Stimulated activated memory B cell treated with anti-CD40 and anti-IgM and Interleukin-4, amounts not matched to agents 10 μg/mL and 1 μg/mL and 100 μg/mL, for 72 hours (primary cell): Measurements from ENCODE around the gene CCK.

Experiments
- ATAC-seq: fragments of 150-1000 bp; cut with Tn5 transposase; 2 replicates; pipeline ENCODE4 v1.10.0; 2021
- H3K27ac Mint-ChIP-seq: one replicate; pipeline ENCODE4 v1.8.0; 2022; ENCODE audit warnings: mild to moderate bottlenecking, mixed read lengths
- H3K27me3 Mint-ChIP-seq: one replicate; pipeline ENCODE4 v1.8.0; 2022; ENCODE audit warnings: mixed read lengths
- H3K36me3 Mint-ChIP-seq: one replicate; pipeline ENCODE4 v1.8.0; 2022; ENCODE audit warnings: mixed read lengths
- H3K4me1 Mint-ChIP-seq: one replicate; pipeline ENCODE4 v1.8.0; 2022; ENCODE audit warnings: mixed read lengths
- H3K4me3 Mint-ChIP-seq: one replicate; pipeline ENCODE4 v1.8.0; 2022; ENCODE audit warnings: mild to moderate bottlenecking, moderate library complexity, mixed read lengths
- H3K9me3 Mint-ChIP-seq: one replicate; pipeline ENCODE4 v1.8.0; 2022; ENCODE audit warnings: mixed read lengths

The CCK gene

DNA sequence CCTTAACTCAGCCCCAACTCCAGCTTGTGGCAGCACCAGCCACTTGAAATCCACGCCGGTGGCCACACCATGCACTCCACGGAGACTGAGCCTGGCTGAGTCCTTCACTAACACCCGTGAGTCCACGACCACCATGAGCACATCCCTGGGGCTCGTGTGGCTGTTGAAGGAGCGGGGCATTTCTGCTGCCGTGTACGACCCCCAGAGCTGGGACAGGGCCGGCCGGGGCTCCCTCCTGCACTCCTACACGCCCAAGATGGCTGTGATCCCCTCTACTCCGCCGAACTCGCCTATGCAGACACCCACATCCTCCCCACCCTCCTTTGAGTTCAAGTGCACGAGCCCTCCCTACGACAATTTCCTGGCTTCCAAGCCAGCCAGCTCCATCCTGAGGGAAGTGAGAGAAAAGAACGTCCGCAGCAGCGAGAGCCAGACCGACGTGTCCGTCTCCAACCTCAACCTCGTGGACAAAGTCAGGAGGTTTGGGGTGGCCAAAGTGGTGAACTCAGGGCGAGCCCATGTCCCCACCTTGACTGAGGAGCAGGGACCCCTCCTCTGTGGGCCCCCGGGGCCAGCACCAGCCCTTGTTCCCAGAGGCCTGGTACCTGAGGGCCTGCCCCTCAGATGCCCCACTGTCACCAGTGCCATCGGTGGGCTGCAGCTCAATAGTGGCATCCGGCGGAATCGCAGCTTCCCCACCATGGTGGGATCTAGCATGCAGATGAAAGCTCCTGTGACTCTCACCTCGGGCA lies 42.9 kb downstream of the CCK start:
- no peaks in the 10 kb centered on the region for H3K27me3 Mint-ChIP-seq
- H3K4me3 Mint-ChIP-seq, result no peak overlapping the region
- H3K27ac Mint-ChIP-seq, result no peak overlapping the region
- H3K9me3 Mint-ChIP-seq, result no peaks in the 10 kb centered on the region
- H3K36me3 Mint-ChIP-seq, result peaks cover 72% of the 10 kb centered on the region
- peaks cover 7% of the 10 kb centered on the region for H3K4me1 Mint-ChIP-seq
- ATAC-seq, result no peak

DNA sequence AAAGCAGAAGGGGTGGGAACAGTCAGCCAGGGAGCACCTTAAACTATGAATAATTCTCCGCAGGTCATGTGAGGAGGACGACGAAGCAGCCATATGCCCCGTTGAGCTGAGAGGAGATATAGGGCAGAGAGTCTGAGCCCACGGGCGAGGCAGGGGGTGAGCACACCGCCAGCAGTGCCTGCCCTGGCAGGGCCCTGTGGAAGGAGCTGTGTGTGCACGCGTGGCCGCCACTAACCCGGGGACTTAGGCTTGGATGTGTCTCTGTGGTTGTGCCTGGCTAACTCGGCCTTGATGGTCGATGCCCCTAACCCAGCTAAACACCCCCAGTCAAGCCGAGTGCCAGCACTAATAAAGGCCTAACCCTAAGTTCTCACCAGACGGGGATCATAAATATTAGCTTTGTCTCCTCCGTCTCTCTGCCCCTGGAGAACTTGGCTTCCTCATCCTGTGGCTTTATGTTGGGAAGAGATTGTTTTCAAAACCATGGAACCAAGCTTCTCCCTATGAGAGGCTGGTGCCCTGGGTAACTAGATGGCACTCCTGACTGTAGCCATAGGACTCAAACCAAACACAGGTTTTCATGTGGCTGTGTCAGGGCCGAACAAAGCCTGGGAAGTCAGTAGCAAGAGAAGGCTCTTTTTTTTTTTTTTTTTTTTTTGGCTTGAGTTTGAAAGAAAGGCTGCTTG lies 45.4 kb downstream of the CCK start:
- peaks cover 80% of the 10 kb centered on the region for H3K36me3 Mint-ChIP-seq
- no peak overlapping the region for H3K27ac Mint-ChIP-seq
- no peaks in the 10 kb centered on the region for H3K27me3 Mint-ChIP-seq
- H3K4me3 Mint-ChIP-seq, result no peak overlapping the region
- no peaks in the 10 kb centered on the region for H3K9me3 Mint-ChIP-seq
- ATAC-seq, result no peak
- H3K4me1 Mint-ChIP-seq, result peaks cover 14% of the 10 kb centered on the region

DNA sequence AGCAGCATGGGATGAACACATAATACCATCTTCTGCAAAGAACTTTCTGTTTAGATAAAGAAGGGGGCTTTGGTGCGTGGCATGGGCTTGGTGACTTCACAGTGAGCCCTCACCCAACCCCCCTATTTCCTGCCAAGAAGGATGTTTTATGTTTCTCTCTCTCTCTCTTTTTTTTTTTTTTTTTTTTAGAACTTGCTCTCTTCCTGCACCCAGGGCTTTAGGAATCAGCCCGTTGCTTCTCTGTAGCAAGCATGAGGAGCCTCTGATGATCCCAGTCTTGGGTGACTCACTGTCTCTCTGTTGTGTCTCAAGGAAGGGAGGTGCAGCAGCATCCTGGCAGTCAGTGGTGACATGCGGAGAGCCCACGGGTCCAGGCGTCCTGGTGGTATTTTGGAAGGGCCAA lies 49.1 kb downstream of the CCK start:
- peaks cover 38% of the 10 kb centered on the region for H3K4me1 Mint-ChIP-seq
- ATAC-seq, result no peak
- no peak overlapping the region for H3K27ac Mint-ChIP-seq
- H3K4me3 Mint-ChIP-seq, result no peak overlapping the region
- no peaks in the 10 kb centered on the region for H3K27me3 Mint-ChIP-seq
- peaks cover 78% of the 10 kb centered on the region for H3K36me3 Mint-ChIP-seq
- H3K9me3 Mint-ChIP-seq, result no peaks in the 10 kb centered on the region

DNA sequence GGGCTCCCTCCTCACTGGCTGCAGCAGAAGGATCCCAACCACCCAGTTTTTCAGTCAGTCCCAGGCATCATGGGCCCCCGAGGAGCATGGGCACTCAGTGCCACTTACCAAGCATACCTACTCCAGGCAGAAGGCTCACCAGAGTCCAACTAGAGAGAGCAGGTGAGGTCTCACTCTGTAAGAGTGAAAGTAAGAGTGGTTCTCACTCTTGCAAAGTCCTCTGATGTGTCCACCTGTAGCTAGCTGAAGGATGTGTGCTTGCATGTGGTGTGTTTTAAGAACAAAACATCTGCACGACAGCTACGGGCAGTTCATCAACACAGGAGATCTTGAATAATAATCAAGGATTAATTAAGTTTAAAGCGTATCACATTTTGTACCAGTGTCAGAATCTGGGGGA lies 49.7 kb downstream of the CCK start:
- Mint-ChIP-seq H3K27ac (no peak overlapping the region), H3K4me1 (peaks cover 44% of the 10 kb centered on the region), H3K27me3 (no peaks in the 10 kb centered on the region), H3K9me3 (no peaks in the 10 kb centered on the region), H3K36me3 (peaks cover 78% of the 10 kb centered on the region), H3K4me3 (no peak overlapping the region)
- ATAC-seq, result no peak

DNA sequence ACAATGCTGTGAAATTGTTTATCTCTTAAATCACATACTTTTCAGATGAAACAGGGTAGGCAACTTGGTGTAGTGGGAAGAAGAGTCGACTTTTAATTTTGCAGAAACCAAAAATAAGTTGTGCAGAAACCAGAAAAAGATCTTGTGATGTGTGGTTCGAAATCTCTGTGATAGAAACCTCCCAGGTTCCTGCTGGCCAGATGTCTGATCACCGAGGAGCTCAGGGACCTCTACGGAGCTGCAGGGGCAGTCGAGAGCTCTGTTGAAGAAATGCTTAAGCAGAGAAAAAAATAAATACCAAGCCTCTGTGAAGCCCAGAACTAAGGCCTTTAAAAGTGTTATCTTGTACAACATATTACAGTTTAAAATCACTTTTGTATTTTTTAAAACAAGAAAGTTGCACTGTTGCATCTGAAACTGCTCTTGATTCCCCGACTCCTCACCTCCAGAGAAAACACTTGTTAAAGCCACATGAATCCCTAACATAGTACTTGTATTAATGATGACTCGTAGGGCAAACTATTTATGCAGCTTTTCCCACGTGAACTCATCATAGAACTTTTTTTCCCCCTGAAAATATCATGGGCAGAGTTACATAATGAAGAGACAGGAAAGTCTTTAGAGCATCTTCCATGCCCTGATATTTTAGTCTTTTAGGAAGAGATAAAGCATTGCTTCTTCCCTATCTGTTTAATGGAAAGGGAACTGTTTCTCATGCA lies 51.3 kb downstream of the CCK start:
- Mint-ChIP-seq H3K27ac (peak overlapping the region; percentile 69), H3K4me3 (no peak overlapping the region), H3K36me3 (peaks cover 77% of the 10 kb centered on the region), H3K27me3 (no peaks in the 10 kb centered on the region), H3K4me1 (peaks cover 44% of the 10 kb centered on the region), H3K9me3 (no peaks in the 10 kb centered on the region)
- ATAC-seq, result no peak

DNA sequence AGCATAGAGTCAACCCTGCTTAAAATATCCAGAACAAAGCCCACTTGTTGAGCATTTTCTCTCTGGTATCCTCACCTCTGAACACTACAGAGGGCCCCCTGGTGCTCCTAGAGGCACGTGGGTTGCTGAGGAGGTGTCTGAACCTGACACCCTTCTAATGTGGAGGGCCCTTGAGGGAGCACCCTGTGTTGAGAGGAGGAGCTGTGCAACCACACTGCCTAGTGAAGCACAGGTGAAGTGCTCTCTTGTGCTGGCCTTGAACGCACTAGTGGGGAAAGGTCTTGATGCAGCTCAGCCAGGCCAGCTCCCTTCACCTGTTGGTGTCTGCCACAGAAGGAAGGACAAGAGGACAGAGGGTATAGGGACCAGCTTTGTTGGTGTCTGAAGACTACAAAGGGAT lies 51.9 kb downstream of the CCK start:
- Mint-ChIP-seq H3K4me1 (peaks cover 44% of the 10 kb centered on the region), H3K27ac (peak overlapping the region; percentile 69), H3K27me3 (no peaks in the 10 kb centered on the region), H3K4me3 (no peak overlapping the region), H3K9me3 (no peaks in the 10 kb centered on the region), H3K36me3 (peaks cover 83% of the 10 kb centered on the region)
- ATAC-seq, result no peak

DNA sequence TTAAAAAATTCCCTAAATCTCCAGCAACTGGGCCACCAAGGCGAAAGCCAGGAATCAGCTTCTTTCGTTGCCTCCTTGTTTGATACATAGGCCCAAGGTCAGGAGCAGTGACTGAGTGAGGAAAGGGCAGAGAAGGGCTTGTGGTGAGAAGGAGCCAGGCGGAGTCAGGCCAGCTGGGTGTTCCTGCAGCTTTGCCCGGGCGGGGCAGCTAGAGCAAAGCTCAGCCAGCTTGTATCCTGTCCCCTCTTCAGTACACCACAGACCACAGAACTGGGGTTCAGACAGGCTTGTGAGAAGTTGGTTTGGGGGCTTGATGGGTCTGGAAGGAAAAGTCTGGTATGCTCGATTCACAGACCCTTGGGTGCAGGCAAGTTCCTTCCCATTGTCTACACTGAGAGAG lies 52.6 kb downstream of the CCK start:
- Mint-ChIP-seq H3K9me3 (no peaks in the 10 kb centered on the region), H3K27me3 (no peaks in the 10 kb centered on the region), H3K4me1 (peaks cover 44% of the 10 kb centered on the region), H3K27ac (peak overlapping the region; percentile 69), H3K4me3 (no peak overlapping the region), H3K36me3 (peaks cover 90% of the 10 kb centered on the region)
- ATAC-seq, result no peak

DNA sequence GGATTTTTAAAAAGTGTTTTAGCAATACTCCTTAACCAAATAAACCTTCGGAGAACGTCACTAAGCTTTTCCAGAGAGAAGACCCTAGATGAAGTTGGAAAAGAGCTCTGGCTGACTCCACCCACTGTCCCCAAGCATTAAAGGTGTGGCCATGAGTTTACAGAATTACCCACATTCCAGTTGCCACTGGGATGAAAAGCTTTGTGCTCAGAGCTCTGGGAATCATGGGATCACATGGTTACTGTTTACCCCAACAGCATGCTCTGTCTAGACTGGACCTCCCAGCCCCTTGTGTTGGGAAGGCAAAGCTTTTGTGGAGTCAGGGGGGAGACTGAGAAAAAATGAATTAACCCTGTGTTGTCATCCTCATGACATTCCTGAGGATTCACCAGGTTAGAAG lies 55.3 kb downstream of the CCK start:
- Mint-ChIP-seq H3K4me3 (no peak overlapping the region), H3K9me3 (no peaks in the 10 kb centered on the region), H3K36me3 (peaks cover 71% of the 10 kb centered on the region), H3K4me1 (peaks cover 30% of the 10 kb centered on the region), H3K27ac (no peak overlapping the region), H3K27me3 (no peaks in the 10 kb centered on the region)
- no peak for ATAC-seq

DNA sequence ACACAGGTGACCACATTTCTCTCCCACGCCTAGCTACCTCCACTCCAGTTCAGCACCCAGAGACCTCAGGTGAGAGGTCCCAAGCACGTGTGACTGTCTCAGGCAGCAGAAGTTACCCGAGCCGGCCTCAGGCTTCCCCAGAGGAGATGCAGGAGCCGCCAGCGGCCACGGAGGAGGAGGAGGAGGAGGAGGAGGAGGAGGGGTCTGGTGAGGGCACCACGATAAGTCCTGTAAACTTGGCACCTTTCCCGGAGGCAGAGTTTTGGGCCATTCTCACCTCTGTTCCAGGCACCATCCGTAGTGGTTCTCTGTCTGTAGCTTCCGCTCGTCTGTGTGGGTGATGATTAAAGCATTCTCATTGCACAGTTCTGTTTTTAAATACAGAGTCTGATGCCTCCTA lies 56.1 kb downstream of the CCK start:
- ATAC-seq, result no peak
- Mint-ChIP-seq H3K27me3 (no peaks in the 10 kb centered on the region), H3K27ac (no peak overlapping the region), H3K4me1 (peaks cover 28% of the 10 kb centered on the region), H3K4me3 (no peak overlapping the region), H3K9me3 (no peaks in the 10 kb centered on the region), H3K36me3 (peaks cover 70% of the 10 kb centered on the region)
